Colonic mucosa (tissue), 4 donors: ENCODE results near the gene IL27RA. TPM values are rescaled to one million over a fixed set of nuclear protein-coding genes. Genes with fewer than 3 reads are reported as not detected.

Experiments used
- DNase-seq: peaks from one replicate; pipeline ENCODE4 v3.0.0-alpha.2; 2020
- H3K27ac ChIP-seq: fragments of 200-600 bp; one replicate; pipeline ENCODE4 v1.8.0; 2021
- H3K27me3 ChIP-seq: fragments of 200-600 bp; one replicate; pipeline ENCODE4 v1.8.0; 2021
- H3K36me3 ChIP-seq: fragments of 200-600 bp; one replicate; pipeline ENCODE4 v1.8.0; 2021
- H3K4me1 ChIP-seq: fragments of 200-600 bp; one replicate; pipeline ENCODE4 v1.8.0; 2021; ENCODE audit warnings: mild to moderate bottlenecking
- H3K4me3 ChIP-seq: fragments of 200-600 bp; one replicate; pipeline ENCODE4 v1.8.0; 2021
- H3K9ac ChIP-seq, 2 donors: one replicate each; pipeline ENCODE4 v1.7.0; 2013; ENCODE audit warnings: control low read depth in 2 of 2, low read depth in 2 of 2, low read length in 2 of 2
- H3K9me3 ChIP-seq: fragments of 200-600 bp; one replicate; pipeline ENCODE4 v1.8.0; 2021
- CTCF ChIP-seq: fragments of 200-600 bp; IDR thresholded peaks from one replicate; pipeline ENCODE4 v1.8.0; 2022; ENCODE audit warnings: antibody characterized with exemption, mild to moderate bottlenecking
- intact Hi-C: fragments of 100-400 bp; cut with DNase I; formaldehyde crosslinking; loops from one replicate; pipeline ENCODE4 v1.14.1; 2022
- total RNA-seq, 2 donors: library from RNA; stranded (reverse); fragmentation: NEBNext Ultra II Directional in 1 of 2; extraction: Animal tissue kit (Norgen Biotek cat#: 25700) in 1 of 2; gene quantifications; one replicate each; pipeline ENCODE4 v1.2.1, GENCODE V29; 2021
- donor health status: healthy.
- donor health status: DM: no; HTN: no; CAD: no.
- donor health status: DM: no; HTN: no; CAD: no.

IL27RA gene
- total RNA-seq, 2 donors from 2014 or later = 2.5 to 3.2 TPM

- Histone ChIP-seq H3K4me3 (no peak overlapping the region), H3K9ac (no peak overlapping the region), H3K9me3 (no peaks in the 10 kb centered on the region), H3K36me3 (no peaks in the 10 kb centered on the region), H3K27me3 (no peaks in the 10 kb centered on the region), H3K4me1 (no peaks in the 10 kb centered on the region), H3K27ac (no peak overlapping the region)
- no peak for DNase-seq
- intact Hi-C loops = loop anchor here (2.0 kb wide), 1 partner anchor 192 kb away; no protein-coding TSS in a partner anchor
- no peak for TF ChIP-seq CTCF
Measured at GRCh38 chr19:14070268-14071050, 38.9 kb downstream of the IL27RA start.

- no peaks in the 10 kb centered on the region for H3K36me3 ChIP-seq
- peak; percentile 91 for DNase-seq
- peak within 1 kb of the TSS; percentile 78 to 99 for H3K9ac ChIP-seq
- no peaks in the 10 kb centered on the region for H3K9me3 ChIP-seq
- peak within 1 kb of the TSS; percentile 97 for H3K27ac ChIP-seq
- H3K4me1 ChIP-seq = no peaks in the 10 kb centered on the region
- H3K4me3 ChIP-seq = peak within 1 kb of the TSS; percentile 81
- H3K27me3 ChIP-seq = no peaks in the 10 kb centered on the region
- intact Hi-C loops = no loop called here
- no peak for TF ChIP-seq CTCF
Measured at GRCh38 chr19:14072535-14073260, 41.1 kb downstream of the IL27RA start, which contains the start of gene MISP3. MISP3 (plus strand) TSS chr19:14072786; CDS start chr19:14073310, 524 bp downstream.

- Histone ChIP-seq H3K36me3 (no peaks in the 10 kb centered on the region), H3K4me1 (no peaks in the 10 kb centered on the region), H3K9ac (peak overlapping the region; percentile 78 to 99), H3K4me3 (peak overlapping the region; percentile 81), H3K9me3 (no peaks in the 10 kb centered on the region), H3K27me3 (no peaks in the 10 kb centered on the region), H3K27ac (peak overlapping the region; percentile 97)
- DNase-seq = peak; percentile 73
- intact Hi-C loops = no loop called here
- TF ChIP-seq CTCF = no peak
Measured at GRCh38 chr19:14073261-14073924, 41.8 kb downstream of the IL27RA start.

GRCh38 chr19:14073925-14074838 lies 42.6 kb downstream of the IL27RA start:
- peak; percentile 80 for DNase-seq
- no peaks in the 10 kb centered on the region for H3K27me3 ChIP-seq

More at GRCh38 chr19:14073925-14074838, 42.6 kb downstream of the IL27RA start:
- Histone ChIP-seq H3K9ac (peak overlapping the region; percentile 78 to 99), H3K4me1 (no peaks in the 10 kb centered on the region), H3K9me3 (no peaks in the 10 kb centered on the region), H3K36me3 (no peaks in the 10 kb centered on the region), H3K4me3 (peak overlapping the region; percentile 81), H3K27ac (peak overlapping the region; percentile 97)
- intact Hi-C loops = no loop called here
- no peak for TF ChIP-seq CTCF
